SK-N-SH treated with all-trans-retinoic acid at 6 μM for 48 hours (cell line): ENCODE results near the gene SEPTIN1.
A peak's percentile ranks its signal among the peaks of the same experiment; 100 is the strongest.
"Not testable (repeated sequence)": the region's sequence is repeated elsewhere in the genome, so short reads cannot be mapped to it uniquely, and the experiment has no call there.

Source experiments
- ATAC-seq: fragments of 200-7000 bp; cut with Tn5 transposase; 3 replicates; pipeline ENCODE4 v1.9.1; 2020; ENCODE audit warnings: mild to moderate bottlenecking, moderate library complexity
- ARNTL ChIP-seq: fragments of 450-650 bp; formaldehyde crosslinking; IDR thresholded peaks from 2 replicates; pipeline ENCODE4 v1.5.0; 2020; ENCODE audit warnings: low read depth, mild to moderate bottlenecking, moderate library complexity, borderline replicate concordance
- BACH2 ChIP-seq: fragments of 250-450 bp; sonication (Bioruptor Pico); IDR thresholded peaks from 2 replicates; pipeline ENCODE4 v1.9.0; 2021; ENCODE audit warnings: mild to moderate bottlenecking, borderline replicate concordance
- CREB5 ChIP-seq: fragments of 250-450 bp; sonication (Bioruptor Pico); IDR thresholded peaks from 2 replicates; pipeline ENCODE4 v1.5.1; 2020; ENCODE audit warnings: low read depth, mild to moderate bottlenecking, moderate library complexity
- CSDC2 ChIP-seq: fragments of 250-450 bp; sonication (Bioruptor Pico); IDR thresholded peaks from 2 replicates; pipeline ENCODE4 v1.5.0; 2020; ENCODE audit warnings: mild to moderate bottlenecking, moderate library complexity
- CSRNP3 ChIP-seq: fragments of 250-450 bp; sonication (Bioruptor Pico); IDR thresholded peaks from 2 replicates; pipeline ENCODE4 v1.5.1; 2021; ENCODE audit warnings: mild to moderate bottlenecking, moderate library complexity
- ESRRG ChIP-seq: fragments of 250-450 bp; sonication (Bioruptor Pico); IDR thresholded peaks from 2 replicates; pipeline ENCODE4 v1.6.1; 2021; ENCODE audit warnings: mild to moderate bottlenecking
- ISL1 ChIP-seq: fragments of 250-450 bp; sonication (Bioruptor Pico); IDR thresholded peaks from 2 replicates; pipeline ENCODE4 v2.1.2; 2022; ENCODE audit warnings: mild to moderate bottlenecking, moderate library complexity
- OSR1 ChIP-seq: fragments of 250-450 bp; sonication (Bioruptor Pico); IDR thresholded peaks from 2 replicates; pipeline ENCODE4 v1.8.0; 2022; ENCODE audit warnings: moderate library complexity, mild to moderate bottlenecking, inconsistent platforms
- PATZ1 ChIP-seq: fragments of 250-450 bp; sonication (Bioruptor Pico); IDR thresholded peaks from 2 replicates; pipeline ENCODE4 v1.8.0; 2020; ENCODE audit warnings: mild to moderate bottlenecking, moderate library complexity, borderline replicate concordance
- POU6F1 ChIP-seq: fragments of 250-450 bp; sonication (Bioruptor Pico); IDR thresholded peaks from 2 replicates; pipeline ENCODE4 v1.8.0; 2021; ENCODE audit warnings: low read depth, mild to moderate bottlenecking, moderate library complexity, borderline replicate concordance
- PPARA ChIP-seq: fragments of 250-450 bp; sonication (Bioruptor Pico); IDR thresholded peaks from 2 replicates; pipeline ENCODE4 v1.5.0; 2020; ENCODE audit warnings: mild to moderate bottlenecking, borderline replicate concordance
- RARB ChIP-seq: fragments of 250-450 bp; sonication (Bioruptor Pico); IDR thresholded peaks from 2 replicates; pipeline ENCODE4 v1.8.0; 2021; ENCODE audit warnings: mild to moderate bottlenecking, moderate library complexity
- SNAI2 ChIP-seq: fragments of 250-450 bp; sonication (Bioruptor Pico); IDR thresholded peaks from 2 replicates; pipeline ENCODE4 v1.5.0; 2020; ENCODE audit warnings: mild to moderate bottlenecking, moderate library complexity
- TOX ChIP-seq: fragments of 250-450 bp; sonication (Bioruptor Pico); IDR thresholded peaks from 2 replicates; pipeline ENCODE4 v1.8.0; 2021; ENCODE audit warnings: mild to moderate bottlenecking, moderate library complexity, borderline replicate concordance
- ZC3H10 ChIP-seq: fragments of 250-450 bp; sonication (Bioruptor Pico); IDR thresholded peaks from 2 replicates; pipeline ENCODE4 v1.5.1; 2021; ENCODE audit warnings: mild to moderate bottlenecking, moderate library complexity
- ZFP3 ChIP-seq: fragments of 250-450 bp; sonication (Bioruptor Pico); IDR thresholded peaks from 2 replicates; pipeline ENCODE4 v1.5.0; 2020; ENCODE audit warnings: mild to moderate bottlenecking, moderate library complexity
- ZFP30 ChIP-seq: fragments of 450-650 bp; formaldehyde crosslinking; IDR thresholded peaks from 2 replicates; pipeline ENCODE4 v1.5.0; 2022; ENCODE audit warnings: mild to moderate bottlenecking, moderate library complexity
- ZNF565 ChIP-seq: fragments of 450-650 bp; formaldehyde crosslinking; conservative IDR thresholded peaks from 2 replicates; pipeline ENCODE4 v1.5.0; 2020; ENCODE audit warnings: low read depth, mild to moderate bottlenecking, moderate library complexity
- ZNF70 ChIP-seq: fragments of 450-650 bp; formaldehyde crosslinking; IDR thresholded peaks from 2 replicates; pipeline ENCODE4 v1.5.0; 2020; ENCODE audit warnings: mild to moderate bottlenecking, moderate library complexity
- ZNF8 ChIP-seq: fragments of 450-650 bp; formaldehyde crosslinking; IDR thresholded peaks from 2 replicates; pipeline ENCODE4 v1.5.0; 2020; ENCODE audit warnings: mild to moderate bottlenecking, moderate library complexity

SEPTIN1 gene

GRCh38 chr16:30342751-30343490, 39.4 kb downstream of the SEPTIN1 start:
- ATAC-seq: no peak
- TF ChIP-seq RARB (CRISPR knock-in tag): no peak
- TF ChIP-seq PPARA (CRISPR knock-in tag): no peak
- TF ChIP-seq ARNTL (CRISPR knock-in tag): no peak

- ATAC-seq: not testable (repeated sequence)
Observed at GRCh38 chr16:30341971-30342370, 40.4 kb downstream of the SEPTIN1 start.

GRCh38 chr16:30340621-30341020, 41.7 kb downstream of the SEPTIN1 start:
- ATAC-seq: no peak
- no peak for TF ChIP-seq ZNF8 (CRISPR knock-in tag)
- TF ChIP-seq PPARA (CRISPR knock-in tag): no peak
- TF ChIP-seq CREB5 (CRISPR knock-in tag): no peak
- TF ChIP-seq BACH2 (CRISPR knock-in tag): no peak
- no peak for TF ChIP-seq ZNF70 (CRISPR knock-in tag)
- TF ChIP-seq ZFP30: no peak
- TF ChIP-seq ZNF565: no peak
- no peak for TF ChIP-seq ISL1 (CRISPR knock-in tag)
- no peak for TF ChIP-seq ARNTL (CRISPR knock-in tag)
- TF ChIP-seq PATZ1 (CRISPR knock-in tag): no peak
- TF ChIP-seq SNAI2 (CRISPR knock-in tag): no peak
- TF ChIP-seq OSR1: no peak
- TF ChIP-seq CSRNP3 (CRISPR knock-in tag): no peak
- TF ChIP-seq ZFP3: no peak
- TF ChIP-seq ZC3H10: no peak
- TF ChIP-seq TOX: no peak

- not testable (repeated sequence) for ATAC-seq
Observed at GRCh38 chr16:30338715-30339114, 43.6 kb downstream of the SEPTIN1 start.

- not testable (repeated sequence) for ATAC-seq
Observed at GRCh38 chr16:30337964-30338357, 44.4 kb downstream of the SEPTIN1 start.

- ATAC-seq: peak; percentile 15
- TF ChIP-seq BACH2 (CRISPR knock-in tag) (no peak), ZNF70 (CRISPR knock-in tag) (no peak), ZNF8 (CRISPR knock-in tag) (no peak), RARB (CRISPR knock-in tag) (no peak), CREB5 (CRISPR knock-in tag) (no peak), PATZ1 (CRISPR knock-in tag) (no peak), CSDC2 (no peak), SNAI2 (CRISPR knock-in tag) (no peak), ESRRG (CRISPR knock-in tag) (no peak), ISL1 (CRISPR knock-in tag) (no peak), ZC3H10 (no peak), ZNF565 (no peak), POU6F1 (no peak), ARNTL (CRISPR knock-in tag) (no peak), ZFP30 (no peak), PPARA (CRISPR knock-in tag) (no peak)
Observed at GRCh38 chr16:30335598-30336474, 46.5 kb downstream of the SEPTIN1 start.

GRCh38 chr16:30335028-30335597, 47.2 kb downstream of the SEPTIN1 start:
- peak; percentile 92 for ATAC-seq
